CD4-positive, alpha-beta T cell treated with Interleukin-15 for 4 hours (primary cell): ENCODE measurements around the gene MXI1.
A peak's percentile ranks its signal among the peaks of the same experiment; 100 is the strongest.
"Not testable (repeated sequence)": the region's sequence is repeated elsewhere in the genome, so short reads cannot be mapped to it uniquely, and the experiment has no call there.

Experiments
- DNase-seq: peaks from one replicate; pipeline ENCODE4 v3.0.0-alpha.2; 2020; ENCODE audit warnings: low spot score

The MXI1 gene

DNA sequence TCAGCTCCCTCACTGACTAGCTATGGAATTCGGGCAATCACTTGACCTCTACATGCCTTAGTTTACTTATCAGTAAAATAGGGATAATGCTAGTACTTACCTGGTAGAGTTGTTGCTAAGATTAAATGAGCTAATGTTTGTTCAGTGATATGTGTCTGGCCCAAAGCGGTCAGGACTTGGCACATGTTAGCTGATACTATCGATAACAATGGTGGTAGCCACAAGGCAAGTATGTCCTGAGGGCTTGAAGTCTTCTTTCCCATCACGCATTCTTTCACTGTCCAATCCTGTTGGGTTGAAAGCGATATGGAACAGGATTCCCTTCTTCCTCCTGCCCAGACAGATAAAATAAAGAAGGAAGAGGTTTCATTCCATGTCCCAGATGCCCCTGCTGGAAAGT lies 25.5 kb upstream of the MXI1 start:
- DNase-seq, result no peak

GRCh38 chr10:110184398-110184797 lies 23.0 kb upstream of the MXI1 start:
- DNase-seq, result no peak

GRCh38 chr10:110185646-110186182 lies 21.7 kb upstream of the MXI1 start:
- not testable (repeated sequence) for DNase-seq

- DNase-seq, result no peak
Observed at GRCh38 chr10:110190170-110190569, 17.2 kb upstream of the MXI1 start.

DNA sequence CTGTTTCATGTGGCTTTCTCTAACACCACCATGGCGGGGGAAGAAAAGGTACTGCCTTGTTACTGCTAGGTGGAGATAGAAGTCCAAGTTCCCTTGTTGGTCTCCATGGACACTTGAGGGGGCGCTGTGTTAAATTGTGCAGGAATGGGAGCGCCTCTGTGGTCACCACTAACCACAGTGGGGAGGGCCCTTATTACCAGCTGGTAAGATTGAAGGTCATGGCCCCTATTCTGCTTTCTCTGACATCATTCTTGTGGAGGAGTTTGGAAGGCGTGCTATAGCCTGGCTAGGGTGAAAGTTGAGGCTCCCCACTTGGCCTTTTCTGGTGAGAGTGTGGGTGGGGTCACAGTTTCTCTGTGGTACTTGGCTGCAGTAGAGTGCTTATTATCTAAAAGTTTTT lies 14.9 kb upstream of the MXI1 start:
- DNase-seq, result no peak

DNA sequence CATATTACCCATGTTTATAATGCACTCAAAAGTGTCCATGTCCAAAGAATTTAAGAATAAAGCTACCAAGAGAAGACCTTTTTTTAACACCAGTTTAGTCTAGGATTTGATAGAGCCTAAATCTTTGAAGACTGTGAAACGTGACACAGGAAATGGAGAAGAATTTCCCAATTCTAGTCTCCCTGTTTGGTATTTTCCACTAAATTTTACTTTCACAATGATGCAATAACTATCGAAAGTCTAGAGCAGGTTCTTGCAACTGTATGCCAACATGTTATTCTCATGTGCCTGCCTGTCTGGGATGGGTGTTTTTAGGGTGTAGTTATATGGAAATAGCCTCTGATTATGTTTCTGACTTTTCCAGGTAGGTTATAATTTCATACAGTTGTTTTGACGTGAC lies 6.9 kb upstream of the MXI1 start:
- DNase-seq, result no peak

DNA sequence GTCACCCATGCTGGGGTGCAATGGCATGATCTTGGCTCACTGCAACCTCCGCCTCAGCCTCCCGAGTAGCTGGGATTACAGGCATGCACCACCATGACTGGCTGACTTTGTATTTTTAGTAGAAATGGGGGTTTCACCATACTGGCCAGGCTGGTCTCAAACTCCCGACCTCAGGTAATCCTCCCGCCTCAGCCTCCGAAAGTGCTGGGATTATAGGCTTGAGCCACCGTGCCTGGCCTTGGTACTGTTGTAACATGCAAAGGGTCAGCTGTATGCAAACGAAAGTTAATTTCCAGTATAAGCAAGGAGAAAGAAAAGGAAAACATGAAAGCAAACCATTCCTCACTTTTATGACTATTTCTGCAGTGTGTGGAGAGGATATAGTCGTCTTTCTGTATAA lies 6.4 kb upstream of the MXI1 start:
- DNase-seq, result not testable (repeated sequence)

DNA sequence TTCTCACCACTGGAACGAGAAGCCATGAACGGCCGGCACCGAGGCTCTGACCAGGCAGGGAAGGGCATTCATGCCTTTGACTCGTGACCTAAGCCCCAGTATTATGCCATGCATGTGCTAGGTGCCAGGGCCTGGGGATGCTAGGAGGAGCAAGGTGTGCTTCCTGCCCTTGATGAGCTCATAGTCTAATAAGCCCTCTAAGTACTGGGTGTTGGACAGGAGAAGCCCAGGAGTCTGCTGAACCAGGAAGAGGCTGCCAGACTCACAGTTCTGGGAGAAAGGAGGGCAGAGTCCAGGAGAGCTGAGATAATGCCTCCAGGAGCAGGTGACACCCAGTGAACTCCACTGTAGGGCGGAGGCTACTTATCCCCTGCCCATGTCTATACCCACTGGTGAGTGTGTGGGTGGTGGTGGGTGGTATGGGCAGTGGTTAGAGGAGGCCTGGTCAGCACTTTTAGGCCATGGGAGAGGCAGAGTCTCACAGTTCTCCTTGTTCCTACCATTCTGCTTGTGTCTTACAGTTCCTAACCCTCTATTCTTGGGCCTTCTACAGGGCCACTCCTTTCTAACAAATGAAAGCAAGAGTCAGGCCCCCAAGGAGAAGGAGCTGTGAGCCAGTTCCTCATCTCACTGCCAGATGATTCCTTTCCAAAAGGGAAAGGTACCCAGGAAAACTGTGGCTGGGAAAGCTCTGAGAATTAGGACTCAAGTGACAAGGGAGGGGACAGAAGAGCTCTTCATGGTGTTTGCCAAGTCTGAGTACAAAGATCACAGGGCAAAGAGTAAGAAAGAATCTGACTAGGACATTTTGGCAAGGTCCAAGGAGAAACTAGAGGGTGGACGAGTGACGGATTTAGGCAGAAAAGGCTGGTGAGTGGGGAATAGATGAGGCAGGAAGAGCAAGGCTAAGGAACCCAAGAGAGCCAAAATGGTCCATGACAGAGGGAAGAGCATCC lies 3.6 kb upstream of the MXI1 start:
- DNase-seq, result no peak

GRCh38 chr10:110205051-110205675 lies 2.2 kb upstream of the MXI1 start:
- no peak for DNase-seq

- peak; percentile 50 for DNase-seq
Observed at GRCh38 chr10:110207805-110208613, 604 bp downstream of the MXI1 start.

- DNase-seq, result peak; percentile 31
Observed at GRCh38 chr10:110208614-110209453, 1.4 kb downstream of the MXI1 start.

DNA sequence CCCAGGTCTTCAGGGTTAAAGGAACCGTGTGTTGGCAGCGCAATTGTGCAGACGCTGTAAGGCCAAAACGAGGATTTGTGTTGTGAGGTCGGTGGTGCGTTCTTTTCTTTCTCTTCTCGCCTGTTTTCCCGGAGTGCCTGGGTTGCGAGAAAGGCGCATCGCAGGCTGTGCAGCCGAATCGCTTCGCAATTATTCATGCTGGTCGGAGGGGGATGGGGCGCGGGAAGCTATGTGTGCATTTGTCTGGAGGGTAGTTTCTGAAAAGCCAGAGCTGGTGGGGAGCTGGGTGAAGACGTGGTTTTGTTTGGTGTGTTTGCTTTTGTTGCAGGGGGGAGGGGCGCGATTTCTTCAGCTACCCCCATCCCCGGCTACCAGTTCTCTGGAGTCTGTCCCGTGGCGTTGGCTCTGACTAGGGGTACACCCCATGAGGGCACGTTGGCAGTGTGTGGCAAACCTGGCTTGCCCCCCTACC lies 2.1 kb downstream of the MXI1 start:
- DNase-seq, result peak; percentile 59

DNA sequence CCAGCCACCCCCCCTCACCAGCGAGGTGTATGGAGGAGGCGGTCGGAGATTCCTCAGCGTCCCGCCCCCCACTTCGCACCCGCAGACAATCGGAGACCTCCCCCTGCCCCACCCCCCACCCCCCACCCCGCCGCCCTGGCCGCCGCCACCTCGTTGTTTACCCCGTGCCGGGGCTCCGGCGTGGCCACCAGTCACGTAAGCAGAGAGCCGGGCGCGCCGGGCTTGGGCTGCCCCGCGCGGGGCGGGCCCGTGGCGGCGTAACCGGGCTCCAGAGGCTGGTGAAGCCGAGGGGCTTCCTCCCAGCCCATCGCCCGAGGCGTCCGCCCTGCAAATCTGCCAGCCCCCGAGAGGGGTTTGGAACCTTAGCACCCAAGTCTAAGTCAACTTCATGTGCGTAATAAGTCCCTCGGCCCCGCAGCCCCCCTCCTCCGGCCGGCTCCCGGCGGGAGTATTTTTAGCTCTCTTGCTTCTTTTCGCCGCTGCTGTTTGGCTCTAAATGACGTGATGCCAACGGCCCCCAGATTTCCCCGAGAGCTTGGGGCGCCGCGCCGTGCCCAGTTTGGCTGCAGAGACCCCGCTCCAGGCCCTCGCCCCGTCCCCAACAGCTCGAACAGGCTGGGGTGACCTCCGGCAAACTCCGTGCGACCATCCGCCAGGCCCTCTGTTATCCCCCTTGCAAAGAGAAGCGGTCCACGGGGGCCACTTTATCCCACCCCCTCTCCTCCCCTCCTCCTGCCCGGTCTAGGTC lies 2.7 kb downstream of the MXI1 start:
- no peak for DNase-seq

DNA sequence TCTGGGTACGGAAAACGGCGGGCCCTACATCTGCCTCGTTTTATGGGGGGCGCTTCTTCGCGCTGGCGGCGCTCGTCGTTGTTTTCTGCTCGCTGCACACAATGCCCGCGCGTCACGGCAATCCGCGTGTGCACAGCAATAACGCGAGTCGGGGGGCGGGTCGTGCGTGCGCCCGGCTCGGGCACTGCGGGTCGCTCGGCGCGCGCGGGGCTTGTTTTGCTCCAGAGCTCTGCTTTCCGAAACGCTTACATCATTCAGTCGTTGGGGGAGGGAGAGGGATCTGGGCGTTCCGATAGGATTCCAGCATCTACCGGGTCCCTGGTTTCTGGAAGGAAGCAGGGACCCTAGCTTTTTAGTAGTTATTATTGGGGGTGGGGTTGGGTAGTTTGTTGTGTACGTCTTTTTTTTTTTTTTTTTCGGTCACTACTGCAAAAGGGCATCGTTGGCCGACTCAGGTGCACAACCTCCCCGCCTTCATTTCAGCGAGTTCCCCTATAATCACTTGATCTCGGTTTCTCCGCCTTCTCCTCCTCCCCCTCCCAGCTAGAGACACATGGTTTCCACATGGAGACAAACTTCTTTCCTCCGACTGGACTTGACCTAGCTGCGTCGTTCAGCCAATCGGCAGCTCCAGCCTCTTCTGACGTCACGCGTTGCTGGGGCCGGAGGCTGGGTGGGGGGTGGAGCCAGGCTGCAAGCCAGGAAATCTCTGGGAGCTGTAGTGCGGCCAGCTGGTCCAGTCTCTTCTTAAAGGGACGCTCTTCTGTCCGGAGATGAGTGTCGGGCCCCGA lies 3.5 kb downstream of the MXI1 start:
- DNase-seq, result peak; percentile 90

- DNase-seq, result peak; percentile 13
Observed at GRCh38 chr10:110211465-110211843, 4.0 kb downstream of the MXI1 start.

DNA sequence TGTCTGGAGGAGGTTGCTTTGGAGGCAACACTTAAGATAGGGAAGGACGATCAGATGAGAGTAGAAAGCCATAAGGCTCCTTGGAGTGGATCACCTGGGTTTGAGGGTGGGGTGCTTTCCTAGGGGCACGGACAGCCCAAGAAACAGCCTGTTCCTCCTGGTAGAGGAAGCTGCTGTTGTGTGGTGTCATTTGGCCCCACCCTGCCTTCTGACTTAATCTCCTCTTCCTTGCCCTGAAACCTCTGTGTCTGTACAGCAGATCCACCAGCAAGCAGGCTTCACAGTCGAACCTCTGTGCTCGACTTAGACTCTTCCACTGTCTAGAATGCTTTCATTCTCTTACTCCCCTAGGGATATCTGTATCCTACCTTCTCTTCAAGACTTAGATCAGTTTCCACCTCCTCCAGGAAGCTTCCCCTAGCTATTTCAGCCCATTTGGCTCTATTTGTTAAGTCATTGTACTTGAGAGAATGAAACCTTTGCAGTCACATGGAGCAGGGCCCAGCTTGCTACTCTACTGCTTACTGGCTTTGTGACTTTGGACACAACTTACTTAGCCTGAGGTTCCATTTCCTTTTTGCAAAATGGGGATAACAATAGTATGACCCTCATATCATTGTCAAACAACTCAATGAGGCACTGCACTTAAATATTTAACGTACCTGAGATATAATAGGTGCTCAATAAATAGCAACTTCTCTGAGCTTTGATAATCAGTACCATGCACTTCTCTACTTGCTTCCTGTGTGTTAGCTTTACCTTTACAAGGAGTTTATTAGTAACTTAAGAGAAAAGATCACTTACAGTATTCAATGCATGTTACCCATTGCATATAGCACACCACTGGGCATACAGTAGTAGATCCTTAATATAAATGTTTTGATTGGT lies 5.0 kb downstream of the MXI1 start:
- peak; percentile 54 for DNase-seq

DNA sequence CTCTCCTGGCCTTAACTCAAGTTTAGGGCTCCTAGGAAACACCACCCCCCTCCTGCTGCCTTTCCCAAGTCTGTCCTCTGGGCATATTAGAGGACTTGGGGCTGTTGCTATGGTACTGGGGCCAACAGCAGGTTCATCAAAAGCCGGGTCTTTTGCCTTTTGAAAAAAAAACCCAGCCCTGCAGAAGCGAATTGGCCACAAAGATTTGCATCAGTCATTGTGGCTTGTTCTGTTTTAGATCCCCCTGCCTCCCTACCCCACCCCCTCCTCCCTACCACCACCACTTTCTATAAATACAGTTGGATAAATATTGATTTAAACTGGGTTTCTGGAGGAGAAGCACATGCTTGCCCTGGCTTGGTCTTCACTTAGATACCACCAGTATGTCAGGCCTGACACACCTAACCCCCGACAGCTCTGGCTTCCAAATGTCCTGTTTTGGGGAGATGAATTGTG lies 7.0 kb downstream of the MXI1 start:
- no peak for DNase-seq
